ENCODE measurements around the gene DOCK7. TPM values are rescaled to one million over a fixed set of nuclear protein-coding genes. Genes with fewer than 3 reads are reported as not detected.
"Not testable (repeated sequence)": the region's sequence is repeated elsewhere in the genome, so short reads cannot be mapped to it uniquely, and the experiment has no call there.

DOCK7 gene
- total RNA-seq, 2 experiments from 2014 or later = 5.8 to 7.1 TPM

DNA sequence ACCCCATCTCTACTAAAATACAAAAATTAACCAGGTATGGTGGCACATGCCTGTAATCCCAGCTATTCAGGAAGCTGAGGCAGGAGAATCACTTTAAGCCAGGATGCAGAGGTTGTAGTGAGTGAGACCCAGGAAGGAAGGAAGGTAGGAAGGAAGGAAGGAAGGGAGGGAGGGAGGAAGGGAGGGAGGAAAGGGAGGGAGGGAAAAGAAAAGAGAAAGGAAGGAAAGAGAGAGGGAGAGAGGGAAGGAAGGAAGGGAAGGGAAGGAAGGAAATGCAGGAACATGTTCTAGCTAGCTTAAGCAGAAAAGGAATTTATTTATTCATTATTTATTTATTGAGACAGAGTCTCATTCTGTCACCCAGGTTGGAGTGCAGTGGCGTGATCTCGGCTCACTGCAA is 30.2 kb upstream of the DOCK7 start:
- H3K27ac Mint-ChIP-seq, H3K27me3 Mint-ChIP-seq, POLR2A ChIA-PET: not testable (repeated sequence)

DNA sequence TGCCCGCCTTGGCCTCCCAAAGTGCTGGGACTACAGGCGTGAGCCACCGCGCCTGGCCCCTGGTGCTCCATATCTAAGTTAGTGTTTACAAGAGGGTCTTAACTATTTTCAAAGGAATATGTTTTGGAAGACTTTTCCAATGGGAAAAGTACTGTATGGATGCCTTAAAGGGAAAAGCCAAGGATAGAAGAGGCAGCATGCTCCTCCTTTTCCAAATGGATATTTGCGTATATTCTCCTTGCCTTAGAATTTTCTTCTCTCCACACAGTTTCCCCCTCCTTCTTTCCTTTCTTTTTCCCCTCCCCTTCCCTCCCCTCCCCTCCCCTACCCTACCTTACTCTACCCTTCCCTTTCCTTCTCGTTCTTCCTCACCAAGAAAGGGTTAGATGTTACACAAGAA is 29.3 kb upstream of the DOCK7 start:
- no peaks in the 10 kb centered on the region for H3K27me3 Mint-ChIP-seq
- H3K36me3 Mint-ChIP-seq = no peaks in the 10 kb centered on the region
- POLR2A ChIA-PET = no interaction called here
- DNase-seq (no peak), ATAC-seq (ENCODE audit: low read depth) (no peak)
- no peak overlapping the region for H3K4me3 Mint-ChIP-seq
- H3K4me1 Mint-ChIP-seq = no peaks in the 10 kb centered on the region
- H3K27ac Mint-ChIP-seq = no peak overlapping the region
- H3K9me3 Mint-ChIP-seq = no peaks in the 10 kb centered on the region

More for the DNA sequence above, 30.2 kb upstream of the DOCK7 start:
- not testable (repeated sequence) for DNase-seq; H3K4me1 Mint-ChIP-seq; H3K36me3 Mint-ChIP-seq; H3K9me3 Mint-ChIP-seq; ATAC-seq (ENCODE audit: low read depth); H3K4me3 Mint-ChIP-seq

DNA sequence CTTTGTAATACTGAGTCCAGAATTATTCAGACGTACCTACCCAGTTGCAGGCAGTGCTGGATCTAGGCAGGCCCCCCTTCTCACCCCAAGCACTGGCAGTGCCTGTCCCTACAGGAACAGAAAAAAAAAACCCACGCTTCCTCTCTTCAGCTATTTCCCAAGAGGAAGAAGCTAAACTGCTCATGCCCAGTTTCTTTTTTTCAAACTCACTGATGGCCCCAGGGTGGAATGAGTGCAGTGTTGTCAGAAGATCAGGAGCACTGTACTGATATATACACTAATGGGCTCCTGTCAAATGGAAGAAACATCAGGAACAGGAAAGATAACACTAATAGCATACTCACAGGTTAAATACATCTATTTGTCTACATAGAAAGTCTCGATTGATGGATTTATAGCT is 28.2 kb upstream of the DOCK7 start:
- DNase-seq = no peak
- H3K4me1 Mint-ChIP-seq = no peaks in the 10 kb centered on the region
- no peak for ATAC-seq (ENCODE audit: low read depth)
- no peaks in the 10 kb centered on the region for H3K27me3 Mint-ChIP-seq
- no peaks in the 10 kb centered on the region for H3K36me3 Mint-ChIP-seq
- POLR2A ChIA-PET = no interaction called here
- no peaks in the 10 kb centered on the region for H3K9me3 Mint-ChIP-seq
- no peak overlapping the region for H3K4me3 Mint-ChIP-seq
- no peak overlapping the region for H3K27ac Mint-ChIP-seq

DNA sequence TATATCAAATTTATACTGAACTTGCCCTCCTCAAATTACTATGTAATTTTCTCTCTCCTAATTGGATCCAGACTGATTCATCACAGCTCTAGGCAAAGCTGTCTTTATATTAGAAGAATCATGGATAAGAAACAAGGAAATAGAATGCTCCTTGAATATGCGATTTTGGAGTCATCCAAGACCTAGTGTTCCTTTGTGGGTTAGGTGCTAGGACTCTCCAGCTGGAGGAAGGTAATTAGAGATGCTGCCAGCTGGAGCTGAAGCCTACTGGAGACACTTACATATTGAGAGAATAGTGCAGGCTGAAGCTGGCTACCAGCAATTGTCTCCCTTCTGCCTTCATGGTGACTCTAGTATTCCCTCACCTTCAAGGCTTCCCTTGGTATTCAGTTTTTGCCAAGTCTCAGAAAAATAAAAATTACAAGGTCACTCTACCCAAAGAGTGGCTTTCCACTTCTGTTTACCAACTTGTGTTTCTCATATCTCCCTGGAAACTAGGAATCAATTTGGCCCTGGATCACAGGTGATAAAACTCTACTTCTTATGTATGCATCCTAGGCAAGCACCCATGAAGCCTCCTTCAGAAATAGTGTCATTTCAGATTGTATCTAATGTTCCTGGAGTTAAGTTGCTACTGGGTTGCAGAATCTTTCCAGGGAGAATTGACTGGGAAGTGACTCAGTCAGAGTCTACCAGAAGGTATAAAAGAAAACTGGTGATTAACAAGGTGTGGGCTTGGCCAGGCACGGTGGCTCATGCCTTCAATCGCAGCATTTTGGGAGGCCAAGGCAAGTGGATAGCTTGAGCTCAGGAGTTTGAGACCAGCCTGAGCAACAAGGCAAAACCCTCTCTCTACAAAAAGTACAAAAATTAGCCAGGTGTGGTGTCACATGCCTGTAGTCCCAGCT is 24.4 kb upstream of the DOCK7 start:
- H3K36me3 Mint-ChIP-seq = no peaks in the 10 kb centered on the region
- H3K4me1 Mint-ChIP-seq = no peaks in the 10 kb centered on the region
- no peak overlapping the region for H3K27ac Mint-ChIP-seq
- no peaks in the 10 kb centered on the region for H3K27me3 Mint-ChIP-seq
- H3K9me3 Mint-ChIP-seq = no peaks in the 10 kb centered on the region
- no peak overlapping the region for H3K4me3 Mint-ChIP-seq
- POLR2A ChIA-PET = no interaction called here
- no peak for ATAC-seq (ENCODE audit: low read depth)
- DNase-seq = no peak

DNA sequence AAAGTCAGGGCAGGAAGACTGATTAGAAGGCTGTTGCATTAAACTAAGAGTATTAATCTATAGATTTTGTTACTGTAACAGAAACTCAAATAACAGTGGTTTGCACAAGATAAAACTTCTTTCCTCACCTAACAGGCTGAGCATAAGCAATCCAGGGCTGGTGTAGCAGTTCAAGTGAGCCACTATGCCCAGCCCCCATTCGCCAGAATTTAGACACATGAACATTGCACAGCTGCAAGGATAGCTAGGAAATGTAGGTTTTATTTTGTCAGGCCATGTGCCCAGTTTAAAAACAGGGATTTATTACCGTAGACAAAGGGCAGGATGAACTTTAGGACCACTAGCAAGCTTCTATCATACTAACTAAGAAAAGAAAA is 19.5 kb upstream of the DOCK7 start:
- no peak overlapping the region for H3K27ac Mint-ChIP-seq
- H3K27me3 Mint-ChIP-seq = peaks cover 2% of the 10 kb centered on the region
- no peaks in the 10 kb centered on the region for H3K9me3 Mint-ChIP-seq
- H3K36me3 Mint-ChIP-seq = no peaks in the 10 kb centered on the region
- ATAC-seq (ENCODE audit: low read depth) (no peak), DNase-seq (no peak)
- POLR2A ChIA-PET = no interaction called here
- H3K4me3 Mint-ChIP-seq = no peak overlapping the region
- H3K4me1 Mint-ChIP-seq = no peaks in the 10 kb centered on the region

DNA sequence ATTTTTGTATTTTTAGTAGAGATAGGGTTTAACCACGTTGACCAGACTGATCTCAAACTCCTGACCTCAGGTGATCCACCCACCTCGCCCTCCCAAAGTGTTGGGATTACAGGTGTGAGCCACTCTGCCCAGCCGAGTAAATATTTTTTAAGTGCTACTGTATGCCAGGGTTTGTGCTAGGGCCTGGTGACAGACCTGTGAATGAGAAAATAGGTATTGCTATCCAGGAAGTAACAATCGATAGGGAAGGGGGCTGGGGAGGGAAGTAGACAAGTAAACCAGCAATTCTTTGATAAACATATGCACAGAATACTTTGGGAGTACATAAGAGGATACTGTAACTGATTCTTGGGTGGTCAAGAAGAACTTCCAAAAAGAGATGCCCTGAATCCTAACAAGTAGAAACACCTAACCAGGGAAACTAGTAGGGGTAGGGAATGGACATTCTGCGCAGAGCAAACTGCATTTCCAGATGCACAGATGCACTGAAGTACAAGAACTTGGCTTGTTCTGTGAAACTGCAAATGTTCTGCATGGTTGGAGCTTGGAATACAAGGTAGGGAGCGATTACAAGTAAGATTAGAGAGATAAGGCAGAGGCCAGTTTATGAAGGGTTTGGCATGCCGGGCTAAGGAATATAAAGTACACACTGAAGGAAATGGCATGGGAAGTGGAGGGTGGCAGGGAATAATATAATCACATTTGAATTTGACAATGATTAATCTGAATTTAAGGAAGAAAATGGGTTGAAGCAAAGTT is 19.0 kb upstream of the DOCK7 start:
- no peak for ATAC-seq (ENCODE audit: low read depth)
- no peaks in the 10 kb centered on the region for H3K4me1 Mint-ChIP-seq
- POLR2A ChIA-PET = no interaction called here
- no peak overlapping the region for H3K4me3 Mint-ChIP-seq
- no peaks in the 10 kb centered on the region for H3K9me3 Mint-ChIP-seq
- peaks cover 2% of the 10 kb centered on the region for H3K27me3 Mint-ChIP-seq
- DNase-seq = no peak
- H3K36me3 Mint-ChIP-seq = no peaks in the 10 kb centered on the region
- H3K27ac Mint-ChIP-seq = no peak overlapping the region

DNA sequence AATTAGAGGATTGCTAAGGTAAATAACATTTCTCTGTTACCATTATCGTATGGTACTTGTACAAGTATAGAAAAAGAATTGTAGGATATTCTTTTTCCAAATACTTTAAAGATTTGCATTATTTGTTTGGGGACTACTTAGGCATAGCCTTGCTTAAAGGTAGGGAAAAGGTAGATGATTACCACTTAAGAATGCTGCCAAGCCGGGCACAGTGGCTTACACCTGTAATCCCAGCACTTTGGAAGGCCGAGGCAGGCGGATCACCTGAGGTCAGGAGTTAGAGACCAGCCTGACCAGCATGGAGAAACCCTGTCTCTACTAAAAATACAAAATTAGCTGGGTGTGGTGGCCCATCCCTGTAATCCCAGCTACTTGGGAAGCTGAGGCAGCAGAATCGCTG is 10.0 kb upstream of the DOCK7 start:
- not testable (repeated sequence) for ATAC-seq (ENCODE audit: low read depth); H3K9me3 Mint-ChIP-seq; DNase-seq; H3K4me1 Mint-ChIP-seq; H3K36me3 Mint-ChIP-seq; H3K27ac Mint-ChIP-seq; H3K27me3 Mint-ChIP-seq; H3K4me3 Mint-ChIP-seq
- POLR2A ChIA-PET = interaction anchor here (0.6 kb wide), 1 partner anchor 85 kb away, joined by 3 read pairs; no protein-coding TSS in a partner anchor

DNA sequence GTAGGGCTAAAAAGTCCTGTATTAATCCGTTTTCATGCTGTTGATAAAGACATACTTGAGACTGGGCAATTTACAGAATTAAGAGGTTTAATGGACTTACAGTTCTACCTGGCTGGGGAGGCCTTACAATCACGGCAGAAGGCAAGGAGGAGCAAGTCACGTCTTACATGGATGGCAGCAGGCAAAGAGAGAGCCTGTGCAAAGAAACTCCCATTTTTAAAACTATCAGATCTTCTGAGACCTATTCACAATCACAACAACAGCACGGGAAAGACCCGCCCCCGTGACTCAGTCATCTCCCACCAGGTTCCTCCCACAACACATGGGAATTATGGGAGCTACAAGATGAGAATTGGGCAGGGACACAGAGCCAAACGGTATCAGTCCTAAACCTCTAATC is 6.3 kb upstream of the DOCK7 start:
- H3K27ac Mint-ChIP-seq; H3K9me3 Mint-ChIP-seq; POLR2A ChIA-PET; H3K4me3 Mint-ChIP-seq; H3K27me3 Mint-ChIP-seq; H3K36me3 Mint-ChIP-seq; H3K4me1 Mint-ChIP-seq; DNase-seq; ATAC-seq (ENCODE audit: low read depth): not testable (repeated sequence)

DNA sequence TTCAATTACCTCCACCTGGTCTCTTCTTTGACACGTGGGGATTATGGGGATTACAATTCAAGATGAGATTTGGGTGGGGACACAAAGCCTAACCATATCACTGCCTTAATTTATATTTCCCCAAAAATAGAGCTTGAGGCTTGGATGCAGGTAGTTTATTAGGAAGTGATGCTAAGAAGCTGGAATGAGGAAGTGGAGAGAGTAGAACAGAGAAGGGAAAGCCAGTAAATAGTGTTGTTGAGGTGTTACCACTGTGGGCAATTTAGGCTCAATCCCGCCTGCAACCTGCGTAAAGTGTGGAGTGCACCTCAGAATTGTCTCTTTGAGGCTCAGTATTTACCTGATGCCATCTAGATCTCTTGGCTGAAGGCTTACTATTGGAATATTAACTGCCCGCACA is 4.9 kb upstream of the DOCK7 start:
- Mint-ChIP-seq H3K27me3 (no peaks in the 10 kb centered on the region), H3K9me3 (no peaks in the 10 kb centered on the region)
- POLR2A ChIA-PET = no interaction called here

DNA sequence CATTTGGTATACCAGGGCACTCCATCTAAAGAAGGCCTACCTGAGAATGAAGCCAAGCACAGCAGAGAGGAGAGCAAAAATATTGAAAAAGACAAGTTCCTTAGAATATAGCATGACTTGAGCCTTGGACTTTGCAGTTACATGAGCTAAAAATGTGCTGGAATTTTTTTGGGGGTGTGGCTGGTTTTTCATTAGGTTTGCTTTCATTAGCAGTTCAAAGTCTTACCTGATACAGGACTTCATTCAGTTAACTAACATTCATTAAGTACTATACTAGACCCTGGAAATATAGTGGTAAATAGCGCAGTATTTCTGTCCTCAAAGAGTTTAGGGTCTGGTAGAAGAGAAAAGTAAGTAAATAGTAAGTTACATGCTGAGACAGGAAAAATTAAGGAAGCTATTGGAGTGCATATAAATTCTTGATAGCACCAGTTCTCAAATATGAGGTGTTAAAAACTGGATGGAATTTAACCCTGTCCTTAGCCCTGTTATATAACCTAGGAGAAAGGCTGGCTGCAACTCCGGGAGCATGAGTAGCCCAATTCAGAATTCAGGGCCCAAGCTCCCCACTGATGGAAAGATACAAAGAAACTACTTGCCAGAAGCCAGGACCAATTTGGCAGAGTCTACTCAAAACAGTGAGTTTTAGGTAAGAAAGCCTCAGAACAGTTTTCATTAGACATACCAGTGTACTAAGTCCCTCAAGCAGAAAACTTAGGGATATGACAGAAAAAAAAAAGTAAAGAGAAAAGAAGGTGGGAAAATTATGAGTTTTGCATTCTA is 3.1 kb upstream of the DOCK7 start:
- Mint-ChIP-seq H3K27me3 (peaks cover 4% of the 10 kb centered on the region), H3K4me3 (no peak overlapping the region), H3K9me3 (no peaks in the 10 kb centered on the region), H3K36me3 (peaks cover 1% of the 10 kb centered on the region), H3K4me1 (peaks cover 7% of the 10 kb centered on the region), H3K27ac (no peak overlapping the region)
- ATAC-seq (ENCODE audit: low read depth) (no peak), DNase-seq (no peak)
- POLR2A ChIA-PET = no interaction called here

More for the DNA sequence above, 4.9 kb upstream of the DOCK7 start:
- Mint-ChIP-seq H3K4me3 (no peak overlapping the region), H3K27ac (no peak overlapping the region), H3K4me1 (peaks cover 3% of the 10 kb centered on the region), H3K36me3 (peaks cover 1% of the 10 kb centered on the region)
- DNase-seq (no peak), ATAC-seq (ENCODE audit: low read depth) (no peak)

DNA sequence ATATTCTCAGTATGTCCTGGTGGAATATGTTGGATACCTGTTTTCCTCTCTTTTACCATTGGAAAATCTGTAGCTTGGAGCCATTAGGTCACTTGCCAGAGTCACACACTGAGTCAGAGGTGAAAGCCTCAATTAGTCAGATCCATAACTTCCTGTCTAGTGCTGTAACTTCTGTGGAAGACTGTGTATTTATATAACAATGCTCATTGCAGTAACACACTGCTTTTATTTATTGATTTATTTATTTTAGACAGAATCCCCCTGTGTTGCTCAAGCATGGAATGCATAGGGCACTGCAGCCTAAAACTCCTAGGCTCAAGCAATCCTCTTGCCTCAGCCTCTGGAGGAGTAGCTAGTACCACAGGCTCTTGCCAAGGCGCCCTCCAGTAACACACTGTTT is 1.3 kb upstream of the DOCK7 start:
- H3K9me3 Mint-ChIP-seq = no peaks in the 10 kb centered on the region
- ATAC-seq (ENCODE audit: low read depth) (no peak), DNase-seq (no peak)
- peaks cover 4% of the 10 kb centered on the region for H3K27me3 Mint-ChIP-seq
- H3K36me3 Mint-ChIP-seq = peaks cover 1% of the 10 kb centered on the region
- H3K27ac Mint-ChIP-seq = no peak overlapping the region
- POLR2A ChIA-PET = interaction anchor here (0.5 to 0.6 kb wide), 2 partner anchors 24 to 121 kb away, joined by 3 read pairs; no protein-coding TSS in a partner anchor
- H3K4me3 Mint-ChIP-seq = no peak overlapping the region
- peaks cover 9% of the 10 kb centered on the region for H3K4me1 Mint-ChIP-seq

DNA sequence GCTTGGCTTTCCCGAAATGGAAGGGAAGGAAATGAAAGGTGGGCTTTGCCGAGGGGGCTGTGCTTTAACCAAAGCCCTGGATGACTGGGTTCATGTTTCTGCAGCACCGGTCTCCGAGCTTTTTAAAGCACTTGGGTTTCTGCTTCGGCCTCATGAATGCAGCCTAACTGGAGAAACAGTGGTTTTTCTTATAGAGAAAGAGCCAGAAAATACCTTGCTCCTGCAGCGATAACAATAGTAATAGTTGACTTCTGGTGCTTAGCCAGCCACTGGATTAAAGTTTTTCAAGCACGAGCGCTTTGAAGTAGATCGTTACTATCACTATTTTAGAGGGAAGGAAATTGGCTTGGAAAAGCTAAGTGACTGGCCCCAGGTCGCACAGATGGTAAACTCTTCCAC is 500 bp upstream of the DOCK7 start:
- Mint-ChIP-seq H3K4me1 (peaks cover 9% of the 10 kb centered on the region), H3K4me3 (peak overlapping the region; percentile 89), H3K36me3 (peaks cover 1% of the 10 kb centered on the region), H3K27ac (peak overlapping the region; percentile 31), H3K9me3 (no peaks in the 10 kb centered on the region), H3K27me3 (peaks cover 4% of the 10 kb centered on the region)
- ATAC-seq (ENCODE audit: low read depth) = no peak
- POLR2A ChIA-PET = interaction anchor here (0.5 to 0.6 kb wide), 2 partner anchors 23 to 120 kb away, joined by 3 read pairs; no protein-coding TSS in a partner anchor
- DNase-seq = no peak

DNA sequence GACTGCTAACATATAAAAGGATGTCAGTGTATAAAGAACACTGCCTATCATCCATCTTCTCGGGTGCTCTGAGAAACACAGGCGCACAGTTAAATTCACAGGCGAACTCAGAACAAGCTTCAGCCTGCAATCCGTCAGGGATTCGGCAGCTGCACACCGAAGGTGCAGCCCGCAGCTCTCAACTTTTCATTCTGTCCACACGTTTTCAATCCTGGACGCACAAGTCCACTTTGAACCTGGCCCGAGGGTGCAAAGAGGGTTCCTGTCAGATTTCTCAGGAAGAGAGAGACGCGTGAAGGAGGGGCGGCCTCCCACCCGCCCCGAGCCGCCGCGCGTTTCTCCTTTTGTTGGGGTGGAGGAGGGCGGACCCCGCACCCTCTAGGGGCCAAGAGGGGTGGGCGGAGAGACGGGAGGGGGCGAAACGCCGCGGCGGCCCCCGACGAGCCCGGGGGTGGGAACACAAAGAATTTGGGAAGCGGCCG is 724 bp downstream of the DOCK7 start:
- peaks cover 1% of the 10 kb centered on the region for H3K36me3 Mint-ChIP-seq
- peaks cover 4% of the 10 kb centered on the region for H3K27me3 Mint-ChIP-seq
- peak overlapping the region; percentile 87 for H3K4me3 Mint-ChIP-seq
- peak; percentile 42 for DNase-seq
- POLR2A ChIA-PET = no interaction called here
- H3K9me3 Mint-ChIP-seq = no peaks in the 10 kb centered on the region
- H3K4me1 Mint-ChIP-seq = peaks cover 9% of the 10 kb centered on the region
- peak; percentile 35 for ATAC-seq (ENCODE audit: low read depth)
- H3K27ac Mint-ChIP-seq = peak overlapping the region; percentile 82

Measured in activated naive CD8-positive, alpha-beta T cell treated with anti-CD3 and anti-CD28 coated beads, Interleukin-2, amount 10 ng/mL, durations not matched to agents 7 days and 5 days (primary cell).